GM18858 (cell line): ENCODE measurements around the gene EID3.

ENCODE experiments used
- ATAC-seq: cut with Tn5 transposase; IDR thresholded peaks from one replicate; pipeline ENCODE4 v1.9.1; 2021; ENCODE audit not compliant: unreplicated experiment

The EID3 gene

DNA sequence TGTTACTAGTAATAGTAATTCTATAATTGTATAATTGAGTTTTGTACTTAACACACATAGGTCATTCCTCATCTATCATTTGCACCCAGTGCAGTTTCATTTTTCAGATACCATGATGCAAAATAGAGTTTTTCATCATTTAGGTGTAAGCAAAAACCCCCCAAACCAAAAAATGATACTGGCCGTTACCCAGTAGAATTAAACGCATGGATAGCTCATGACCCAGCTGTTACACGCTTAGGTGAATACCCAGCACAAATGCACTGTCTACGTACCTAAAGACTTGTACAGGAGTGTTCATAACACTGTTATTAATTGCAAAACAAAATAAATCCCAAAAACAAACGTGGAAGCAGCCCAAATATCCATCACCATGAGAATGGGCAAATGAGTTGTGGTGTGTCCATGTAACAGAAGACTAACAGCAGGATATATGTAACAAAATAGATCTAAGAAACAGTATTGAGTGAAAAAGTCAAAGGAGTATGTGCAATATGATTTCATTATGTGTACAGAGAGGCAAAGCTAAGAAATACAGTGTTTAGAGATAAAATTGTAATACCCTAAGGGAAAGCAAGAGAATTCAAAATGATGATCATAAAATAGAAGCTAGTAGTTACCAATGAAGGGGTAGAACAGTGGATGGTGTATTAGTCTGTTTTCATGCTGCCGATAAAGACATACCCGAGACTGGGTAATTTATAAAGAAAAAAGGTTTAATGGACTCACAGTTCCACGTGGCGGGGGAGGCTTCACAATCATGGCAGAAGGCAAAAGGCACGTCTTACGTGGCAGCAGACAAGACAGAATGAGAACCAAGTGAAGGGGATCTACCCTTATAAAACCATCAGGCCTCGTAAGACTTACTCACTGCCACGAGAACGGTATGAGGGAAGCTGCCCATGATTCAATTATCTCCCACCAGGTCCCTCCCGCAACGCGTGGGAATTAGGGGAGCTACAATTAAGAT lies 49.8 kb downstream of the EID3 start:
- ATAC-seq = no peak

DNA sequence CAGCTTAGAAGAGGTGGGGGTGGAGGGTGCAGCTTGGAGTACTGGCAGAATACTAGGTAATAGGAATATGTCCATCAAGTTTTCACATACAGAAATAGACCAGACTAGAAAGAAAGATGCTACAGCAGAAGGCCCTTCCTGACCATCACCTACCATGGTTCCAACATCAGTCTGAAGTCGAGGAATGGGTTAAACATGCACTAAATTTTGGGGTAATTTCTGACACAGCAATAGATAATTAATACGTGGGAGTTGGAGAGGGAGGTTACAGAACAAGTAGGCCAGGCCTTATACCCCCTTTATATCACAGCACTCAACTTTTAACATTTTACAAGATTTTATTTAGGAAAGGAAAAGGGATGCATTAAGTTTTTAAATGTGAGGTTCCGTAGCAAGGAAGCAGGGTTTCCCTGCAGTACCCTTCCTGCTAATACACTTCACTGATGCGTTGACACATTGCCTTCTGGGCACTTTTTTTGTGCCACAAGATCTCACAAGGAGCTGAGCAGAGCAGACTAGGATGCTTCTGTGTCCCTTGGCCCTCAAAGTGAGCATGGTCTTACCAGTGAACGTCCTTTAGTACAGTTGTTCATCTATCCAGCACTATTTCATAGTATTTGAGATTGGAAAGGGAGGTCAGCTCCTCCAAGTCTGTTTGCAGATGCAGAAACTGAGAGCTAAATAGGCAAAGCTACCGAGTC lies 50.8 kb downstream of the EID3 start:
- no peak for ATAC-seq
